ENCODE measurements around the gene MRPS2.
"Not testable (repeated sequence)": the region's sequence is repeated elsewhere in the genome, so short reads cannot be mapped to it uniquely, and the experiment has no call there.

Gene MRPS2

DNA sequence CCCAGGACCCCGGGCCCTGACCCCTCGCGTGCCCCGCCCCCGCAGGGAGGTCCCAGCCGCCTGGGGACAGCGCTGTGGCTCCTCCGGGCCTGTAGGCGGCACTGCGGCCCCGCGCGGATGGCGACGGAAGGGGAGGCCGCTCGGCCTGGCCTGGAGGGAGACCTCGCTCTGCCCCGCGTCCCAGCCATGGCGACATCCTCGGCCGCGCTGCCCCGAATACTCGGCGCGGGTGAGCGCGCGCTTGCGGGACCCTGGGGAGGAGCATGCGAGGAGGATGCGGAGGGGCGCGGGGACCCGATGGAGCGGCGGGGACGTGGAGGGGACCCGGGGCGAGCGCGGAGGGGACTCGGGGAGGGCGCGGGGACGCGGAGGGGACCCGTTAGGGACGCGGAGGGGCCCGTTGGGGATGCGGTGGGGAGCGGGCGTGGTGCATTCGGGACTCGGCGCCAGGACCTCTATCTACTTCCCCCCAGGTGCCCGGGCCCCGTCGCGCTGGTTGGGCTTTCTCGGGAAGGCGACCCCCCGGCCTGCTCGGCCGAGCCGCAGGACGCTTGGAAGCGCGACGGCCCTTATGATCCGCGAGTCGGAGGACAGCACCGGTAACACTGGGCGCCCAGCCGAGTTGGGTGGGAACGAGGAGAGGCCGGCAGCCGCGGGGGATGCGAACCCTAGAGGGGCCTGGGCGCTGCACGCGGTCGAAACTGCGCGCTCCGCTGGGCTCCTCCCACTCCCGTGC lies at the start of gene MRPS2:
Gene MRPS2, plus strand, starts transcription at position 158 of the 736 bp plus-strand sequence. Its CDS starts 29 bp downstream, at position 187.
- peak within 1 kb of the TSS; percentile 96 for H3K4me3 Mint-ChIP-seq
- no peaks in the 10 kb centered on the region for H3K9me3 Mint-ChIP-seq
- peaks cover 14% of the 10 kb centered on the region for H3K27me3 Mint-ChIP-seq
- peak within 1 kb of the TSS; percentile 90 for H3K27ac Mint-ChIP-seq
- peaks cover 39% of the 10 kb centered on the region for H3K36me3 Mint-ChIP-seq
- peak; percentile 94 for ATAC-seq
- H3K4me1 Mint-ChIP-seq = peaks cover 37% of the 10 kb centered on the region

GRCh38 chr9:135450956-135451355 lies 49.5 kb upstream of the MRPS2 start:
- H3K27ac Mint-ChIP-seq = no peak overlapping the region
- peaks cover 28% of the 10 kb centered on the region for H3K27me3 Mint-ChIP-seq
- ATAC-seq = no peak
- peaks cover 7% of the 10 kb centered on the region for H3K9me3 Mint-ChIP-seq
- no peak overlapping the region for H3K4me3 Mint-ChIP-seq
- H3K4me1 Mint-ChIP-seq = no peaks in the 10 kb centered on the region
- no peaks in the 10 kb centered on the region for H3K36me3 Mint-ChIP-seq

DNA sequence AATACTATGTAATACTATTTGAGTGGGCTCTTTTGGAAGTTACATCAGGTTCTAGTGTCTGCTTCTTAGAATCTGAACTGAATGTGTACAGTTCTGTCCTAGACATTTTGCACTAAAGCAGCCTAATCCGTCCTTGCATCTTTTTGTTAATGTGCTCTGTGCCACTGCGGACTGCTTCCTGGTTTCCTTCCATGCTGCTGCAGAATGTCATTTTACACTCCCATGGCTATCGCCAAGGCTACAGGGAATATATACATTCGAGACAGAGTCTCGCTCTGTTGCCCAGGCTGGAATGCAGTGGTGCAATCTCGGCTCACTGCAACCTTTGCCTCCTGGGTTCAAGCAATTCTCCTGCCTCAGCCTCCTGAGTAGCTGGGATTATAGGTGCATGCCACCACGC lies 48.6 kb upstream of the MRPS2 start:
- not testable (repeated sequence) for ATAC-seq, H3K27ac Mint-ChIP-seq, H3K4me1 Mint-ChIP-seq, H3K4me3 Mint-ChIP-seq, H3K36me3 Mint-ChIP-seq, H3K9me3 Mint-ChIP-seq
- H3K27me3 Mint-ChIP-seq = peaks cover 37% of the 10 kb centered on the region

DNA sequence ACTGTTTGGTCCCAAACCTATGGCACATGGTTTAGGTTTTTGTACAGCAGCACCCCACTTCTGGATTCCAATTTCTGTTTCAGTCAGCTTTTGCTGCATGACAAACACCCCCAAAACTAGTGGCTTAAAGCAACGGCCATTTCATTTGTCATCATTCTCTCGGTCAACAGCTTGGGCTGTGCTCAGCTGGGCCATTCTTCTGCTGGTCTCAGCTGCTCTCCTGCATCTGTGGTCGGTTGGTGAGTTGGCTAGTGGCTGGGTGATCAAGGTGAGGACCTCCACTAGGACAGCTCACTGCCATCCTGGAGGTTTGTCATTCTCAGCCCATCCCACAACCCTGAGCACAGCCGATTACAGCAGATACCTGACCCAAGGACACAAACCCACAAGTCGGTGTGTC lies 45.7 kb upstream of the MRPS2 start:
- Mint-ChIP-seq H3K4me3 (no peak overlapping the region), H3K27ac (no peak overlapping the region), H3K27me3 (peaks cover 64% of the 10 kb centered on the region), H3K36me3 (no peaks in the 10 kb centered on the region), H3K4me1 (no peaks in the 10 kb centered on the region), H3K9me3 (peaks cover 11% of the 10 kb centered on the region)
- ATAC-seq = no peak

- no peak overlapping the region for H3K4me3 Mint-ChIP-seq
- peaks cover 72% of the 10 kb centered on the region for H3K27me3 Mint-ChIP-seq
- H3K9me3 Mint-ChIP-seq = peaks cover 11% of the 10 kb centered on the region
- H3K36me3 Mint-ChIP-seq = no peaks in the 10 kb centered on the region
- H3K4me1 Mint-ChIP-seq = no peaks in the 10 kb centered on the region
- H3K27ac Mint-ChIP-seq = no peak overlapping the region
- no peak for ATAC-seq
These were observed 45.0 kb upstream of the MRPS2 start for GRCh38 chr9:135455401-135456030.

DNA sequence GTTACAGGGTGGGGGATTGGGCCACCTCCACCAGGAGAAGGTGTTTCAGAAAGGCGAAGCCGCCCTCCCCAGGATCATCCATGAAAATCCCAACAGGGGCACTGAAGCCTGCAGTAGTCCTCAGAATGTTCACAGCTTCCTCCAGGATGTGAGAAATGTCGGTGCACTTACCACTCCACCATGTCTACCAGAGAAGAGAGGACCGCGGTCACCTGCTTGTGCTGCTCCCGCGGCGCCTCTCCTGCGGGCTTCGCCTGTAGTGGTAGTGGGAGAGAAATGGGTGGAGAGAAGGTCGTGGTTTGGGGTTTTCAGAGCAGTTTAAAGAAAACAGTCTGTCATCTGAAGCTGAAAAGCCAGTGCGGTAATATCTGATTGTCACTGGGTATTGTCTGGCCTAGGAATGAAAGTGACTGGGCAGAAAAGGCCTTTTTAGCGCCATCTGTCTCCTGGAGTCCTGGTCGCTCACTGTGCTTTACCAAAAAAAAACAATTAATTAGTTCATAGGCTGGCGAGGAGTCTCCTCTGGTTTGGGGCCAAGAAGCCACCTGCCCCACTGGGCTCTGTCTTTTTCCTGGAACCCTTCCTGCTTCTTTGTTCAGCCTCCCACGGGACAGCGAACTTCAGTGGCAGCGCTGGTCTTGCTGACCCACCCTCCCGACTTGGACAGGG lies 43.9 kb upstream of the MRPS2 start:
- no peak overlapping the region for H3K27ac Mint-ChIP-seq
- H3K36me3 Mint-ChIP-seq = no peaks in the 10 kb centered on the region
- no peak for ATAC-seq
- H3K4me3 Mint-ChIP-seq = no peak overlapping the region
- H3K4me1 Mint-ChIP-seq = no peaks in the 10 kb centered on the region
- H3K27me3 Mint-ChIP-seq = peaks cover 82% of the 10 kb centered on the region
- peaks cover 11% of the 10 kb centered on the region for H3K9me3 Mint-ChIP-seq

- peaks cover 96% of the 10 kb centered on the region for H3K27me3 Mint-ChIP-seq
These were observed 42.0 kb upstream of the MRPS2 start for GRCh38 chr9:135458478-135458877.

GRCh38 chr9:135461936-135462335 lies 38.5 kb upstream of the MRPS2 start:
- Mint-ChIP-seq H3K4me1 (no peaks in the 10 kb centered on the region), H3K9me3 (peaks cover 5% of the 10 kb centered on the region), H3K27me3 (peaks cover 91% of the 10 kb centered on the region), H3K27ac (no peak overlapping the region), H3K36me3 (no peaks in the 10 kb centered on the region), H3K4me3 (no peak overlapping the region)
- ATAC-seq = no peak

More at GRCh38 chr9:135458478-135458877, 42.0 kb upstream of the MRPS2 start:
- not testable (repeated sequence) for H3K4me3 Mint-ChIP-seq, H3K27ac Mint-ChIP-seq, ATAC-seq, H3K4me1 Mint-ChIP-seq, H3K36me3 Mint-ChIP-seq
- peaks cover 11% of the 10 kb centered on the region for H3K9me3 Mint-ChIP-seq

GRCh38 chr9:135463140-135463539 lies 37.3 kb upstream of the MRPS2 start:
- H3K27me3 Mint-ChIP-seq = peaks cover 93% of the 10 kb centered on the region
- H3K36me3 Mint-ChIP-seq = no peaks in the 10 kb centered on the region
- peaks cover 5% of the 10 kb centered on the region for H3K9me3 Mint-ChIP-seq
- ATAC-seq = no peak
- H3K4me1 Mint-ChIP-seq = no peaks in the 10 kb centered on the region
- no peak overlapping the region for H3K4me3 Mint-ChIP-seq
- H3K27ac Mint-ChIP-seq = no peak overlapping the region

DNA sequence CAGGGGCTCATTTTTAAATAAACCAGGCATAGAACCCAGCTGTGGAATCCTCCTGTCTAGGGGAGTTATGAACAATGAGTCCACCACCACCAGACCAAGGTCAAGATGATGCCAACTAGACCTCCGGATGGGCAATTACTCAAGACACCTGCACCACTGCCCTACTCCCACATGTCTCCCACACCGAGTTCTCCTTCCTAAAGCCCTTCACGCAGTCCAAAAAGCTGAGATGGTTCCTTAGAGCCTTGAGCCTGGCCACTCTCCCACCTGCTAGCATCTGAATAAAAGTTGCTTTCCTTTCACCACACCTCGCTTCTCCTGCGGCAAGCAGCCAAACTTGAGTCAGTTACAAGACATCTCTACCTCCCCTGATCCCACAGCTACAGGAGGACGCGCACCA lies 36.3 kb upstream of the MRPS2 start:
- Mint-ChIP-seq H3K27me3 (peaks cover 87% of the 10 kb centered on the region), H3K4me1 (no peaks in the 10 kb centered on the region), H3K27ac (no peak overlapping the region), H3K36me3 (no peaks in the 10 kb centered on the region), H3K4me3 (no peak overlapping the region), H3K9me3 (no peaks in the 10 kb centered on the region)
- ATAC-seq = no peak

- Mint-ChIP-seq H3K27me3 (peaks cover 83% of the 10 kb centered on the region), H3K9me3 (no peaks in the 10 kb centered on the region), H3K4me1 (no peaks in the 10 kb centered on the region), H3K36me3 (no peaks in the 10 kb centered on the region), H3K4me3 (no peak overlapping the region), H3K27ac (no peak overlapping the region)
- ATAC-seq = no peak
These were observed 31.5 kb upstream of the MRPS2 start for GRCh38 chr9:135468854-135469521.

DNA sequence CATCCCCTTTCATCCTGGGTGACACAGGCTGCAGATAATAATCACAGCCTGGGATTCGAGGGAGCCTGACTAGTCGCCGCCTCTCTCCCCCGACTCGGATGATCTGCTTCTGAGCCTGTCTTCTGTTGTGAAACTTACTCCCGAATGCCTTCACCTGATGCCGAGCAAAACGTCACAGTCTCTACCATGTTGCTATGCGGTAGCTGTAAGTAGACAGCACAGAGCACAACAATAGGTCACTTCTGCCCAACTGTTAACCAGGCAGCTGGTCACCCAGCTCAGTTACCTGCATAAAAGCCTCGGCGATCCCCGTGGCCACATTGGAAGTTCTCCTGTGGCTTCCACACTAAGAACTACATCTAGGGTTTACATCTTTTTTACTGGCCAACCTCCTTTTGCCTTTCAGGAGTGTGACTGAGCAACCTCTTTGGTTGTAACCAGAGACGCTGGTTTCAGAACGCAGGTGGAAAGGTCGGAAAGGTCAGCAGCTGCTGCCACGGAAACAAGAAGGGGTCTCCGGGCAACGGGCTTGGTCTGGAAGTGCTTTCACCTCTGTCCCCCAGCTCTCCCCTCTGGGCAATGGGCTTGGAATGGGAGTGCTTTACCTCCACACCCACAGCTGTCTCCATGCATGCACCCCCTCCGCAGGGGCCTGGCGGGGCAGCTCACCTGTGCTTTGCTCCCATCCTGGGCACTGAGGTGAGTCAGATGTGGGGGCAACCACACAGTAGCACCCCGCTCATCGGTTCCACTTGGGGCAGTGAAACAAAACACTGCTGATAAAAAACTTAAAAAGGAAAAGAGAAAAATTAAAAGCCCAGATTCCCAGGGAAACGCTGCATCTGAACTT lies 28.5 kb upstream of the MRPS2 start:
- H3K36me3 Mint-ChIP-seq = no peaks in the 10 kb centered on the region
- H3K4me3 Mint-ChIP-seq = no peak overlapping the region
- H3K27ac Mint-ChIP-seq = no peak overlapping the region
- no peaks in the 10 kb centered on the region for H3K4me1 Mint-ChIP-seq
- H3K27me3 Mint-ChIP-seq = peaks cover 62% of the 10 kb centered on the region
- H3K9me3 Mint-ChIP-seq = no peaks in the 10 kb centered on the region
- no peak for ATAC-seq

- H3K27me3 Mint-ChIP-seq = peaks cover 54% of the 10 kb centered on the region
- H3K36me3 Mint-ChIP-seq = no peaks in the 10 kb centered on the region
- H3K4me1 Mint-ChIP-seq = peaks cover 6% of the 10 kb centered on the region
- H3K4me3 Mint-ChIP-seq = no peak overlapping the region
- no peak for ATAC-seq
- H3K9me3 Mint-ChIP-seq = no peaks in the 10 kb centered on the region
- H3K27ac Mint-ChIP-seq = no peak overlapping the region
These were observed 26.4 kb upstream of the MRPS2 start for GRCh38 chr9:135473972-135474543.

DNA sequence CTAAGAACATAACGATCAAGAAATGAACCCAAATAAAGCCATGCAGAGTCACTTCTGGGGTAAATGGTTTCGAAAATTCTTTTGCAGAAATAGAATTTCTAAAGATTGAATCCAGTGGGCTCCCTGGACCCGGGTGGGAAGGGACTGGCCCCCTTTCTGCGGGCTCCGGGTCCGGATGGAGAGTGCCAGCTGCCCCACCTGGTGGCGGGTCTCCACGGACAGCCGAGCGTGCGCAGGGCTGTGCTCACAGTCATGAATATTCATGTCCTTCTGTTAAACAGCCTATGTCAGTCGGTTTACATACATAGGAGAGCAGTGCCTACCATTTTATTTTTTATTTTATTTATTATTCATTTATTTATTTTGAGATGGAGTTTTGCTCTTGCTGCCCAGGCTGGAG lies 25.6 kb upstream of the MRPS2 start:
- ATAC-seq = no peak
- Mint-ChIP-seq H3K27me3 (peaks cover 50% of the 10 kb centered on the region), H3K4me3 (no peak overlapping the region), H3K36me3 (no peaks in the 10 kb centered on the region), H3K4me1 (peaks cover 6% of the 10 kb centered on the region), H3K9me3 (no peaks in the 10 kb centered on the region), H3K27ac (no peak overlapping the region)
